Naive thymus-derived CD8-positive, alpha-beta T cell (primary cell): Measurements from ENCODE around the gene REV3L. TPM values are rescaled to one million over a fixed set of nuclear protein-coding genes. Genes with fewer than 3 reads are reported as not detected.
"Not testable (repeated sequence)": the region's sequence is repeated elsewhere in the genome, so short reads cannot be mapped to it uniquely, and the experiment has no call there.

Experiments
- ATAC-seq, 2 donors: fragments of 150-1000 bp; cut with Tn5 transposase in 1 of 2; sonication (Bioruptor Pico), chemical (Tn5 transposase) in 1 of 2; 1 replicate in 1 of 2; 2 replicates in 1 of 2; pipeline ENCODE4 v1.10.0; 2021; ENCODE audit warnings: mild to moderate bottlenecking in 2 of 2, moderate library complexity in 2 of 2
- POLR2A ChIA-PET: fragments of 350-600 bp; sonication (Branson Sonifier 250); formaldehyde crosslinking; loops from one replicate; lab custom pipeline; 2021; ENCODE audit warnings: antibody characterized with exemption; lab: Charles Lee
- DNase-seq, 10 donors: peaks; one replicate each; pipeline versions ENCODE4 v3.0.0 to v3.0.0-alpha.2; 2020 to 2022
- H3K27ac Mint-ChIP-seq, 10 donors: one replicate each; pipeline ENCODE4 v1.8.0; 2020 to 2022; ENCODE audit warnings: mild to moderate bottlenecking in 10 of 10, mixed read lengths in 10 of 10, moderate library complexity in 4 of 10, inconsistent platforms in 1 of 10
- H3K27me3 Mint-ChIP-seq, 5 donors: one replicate each; pipeline ENCODE4 v1.8.0; 2021 to 2022; ENCODE audit warnings: mixed read lengths in 5 of 5
- H3K36me3 Mint-ChIP-seq, 3 donors: one replicate each; pipeline ENCODE4 v1.8.0; 2020 to 2022; ENCODE audit warnings: mixed read lengths in 3 of 3, mild to moderate bottlenecking in 2 of 3, inconsistent platforms in 1 of 3
- H3K4me1 Mint-ChIP-seq, 4 donors: one replicate each; pipeline ENCODE4 v1.8.0; 2021 to 2022; ENCODE audit warnings: mixed read lengths in 4 of 4
- H3K4me3 Mint-ChIP-seq, 10 donors: one replicate each; pipeline ENCODE4 v1.8.0; 2020 to 2022; ENCODE audit warnings: mild to moderate bottlenecking in 10 of 10, mixed read lengths in 10 of 10, moderate library complexity in 6 of 10, inconsistent platforms in 1 of 10
- H3K9me3 Mint-ChIP-seq, 9 donors: one replicate each; pipeline ENCODE4 v1.8.0; 2020 to 2022; ENCODE audit warnings: mixed read lengths in 9 of 9, mild to moderate bottlenecking in 3 of 9, inconsistent platforms in 1 of 9, moderate library complexity in 1 of 9
- polyA plus RNA-seq, 3 donors: library from polyadenylated mRNA; unstranded; fragments of 300-500 nt; fragmentation: Illumina TruSeq; gene quantifications; one replicate each; pipeline ENCODE4 v1.2.3, GENCODE V29; 2021
- total RNA-seq, 8 experiments: library from RNA in 2 of 8; stranded (reverse) in 2 of 8; gene quantifications; one replicate each; pipeline ENCODE4 v1.2.3 and lab custom pipeline; 2021 to 2026

Gene REV3L
- total and polyA plus RNA-seq, 5 experiments from 2014 or later: 3.2 to 36.5 (median 12.1) TPM

GRCh38 chr6:111294374-111294967 lies 188.5 kb downstream of the REV3L start:
- Mint-ChIP-seq H3K27ac (peak overlapping the region in 7 of 10 donors; percentile 16 to 82 (median 57)), H3K27me3 (no peaks in the 10 kb centered on the region)

GRCh38 chr6:111291336-111292259 lies 191.4 kb downstream of the REV3L start:
- peak overlapping the region in 1 of 10 donors; percentile 74 for H3K27ac Mint-ChIP-seq
- no peak overlapping the region for H3K4me3 Mint-ChIP-seq
- no peaks in the 10 kb centered on the region for H3K27me3 Mint-ChIP-seq
- H3K9me3 Mint-ChIP-seq: no peaks in the 10 kb centered on the region
- H3K4me1 Mint-ChIP-seq: peaks cover 10 to 21% (median 14%) of the 10 kb centered on the region in 4 donors
- POLR2A ChIA-PET: no interaction called here
- DNase-seq: no peak
- peaks cover 0 to 24% (median 10%) of the 10 kb centered on the region in 3 donors for H3K36me3 Mint-ChIP-seq
- no peak for ATAC-seq

More at GRCh38 chr6:111294374-111294967, 188.5 kb downstream of the REV3L start:
- ATAC-seq: peak; percentile 33 to 35
- DNase-seq: peak in 1 of 10 donors; percentile 19
- H3K36me3 Mint-ChIP-seq: peaks cover 0 to 25% (median 14%) of the 10 kb centered on the region in 3 donors
- peaks cover 10 to 24% (median 13%) of the 10 kb centered on the region in 4 donors for H3K4me1 Mint-ChIP-seq
- POLR2A ChIA-PET: no interaction called here
- no peak overlapping the region for H3K4me3 Mint-ChIP-seq
- no peaks in the 10 kb centered on the region for H3K9me3 Mint-ChIP-seq

- ATAC-seq (peak; percentile 47 to 59), DNase-seq (peak in 1 of 10 donors; percentile 4)
- Mint-ChIP-seq H3K36me3 (peaks cover 0 to 22% (median 9%) of the 10 kb centered on the region in 3 donors), H3K4me1 (peaks cover 10 to 21% (median 14%) of the 10 kb centered on the region in 4 donors), H3K27ac (peak overlapping the region in 2 of 10 donors; percentile 22 to 45)
- H3K27me3 Mint-ChIP-seq, H3K4me3 Mint-ChIP-seq, H3K9me3 Mint-ChIP-seq, POLR2A ChIA-PET: not testable (repeated sequence)
These were observed 192.2 kb downstream of the REV3L start for GRCh38 chr6:111290689-111291335.

- H3K4me3 Mint-ChIP-seq: not testable (repeated sequence)
These were observed 198.7 kb downstream of the REV3L start for GRCh38 chr6:111284356-111284755.

DNA sequence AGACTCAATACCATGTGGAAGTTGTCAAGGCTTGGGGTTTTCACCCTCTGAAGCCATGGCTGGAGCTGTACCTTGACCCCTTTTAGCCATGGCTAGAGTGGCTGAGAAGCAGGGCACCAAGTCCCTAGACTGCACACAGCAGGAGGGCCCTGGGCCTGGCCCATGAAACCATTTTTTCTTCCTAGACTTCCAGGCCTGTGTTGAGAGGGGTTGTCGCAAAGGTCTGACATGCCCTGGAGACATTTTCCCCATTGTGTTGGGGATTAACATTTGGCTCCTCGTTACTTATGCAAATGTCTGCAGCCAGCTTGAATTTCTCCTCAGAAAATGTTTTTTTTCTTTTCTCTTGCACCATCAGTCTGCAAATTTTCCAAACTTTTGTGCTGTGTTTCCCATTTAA lies 199.3 kb downstream of the REV3L start:
- no peaks in the 10 kb centered on the region for H3K9me3 Mint-ChIP-seq
- POLR2A ChIA-PET: interaction anchor here (1.2 kb wide), 1 partner anchor 24 kb away, joined by 3 read pairs; a partner anchor contains a TSS
- H3K4me1 Mint-ChIP-seq: peaks cover 0 to 8% (median 4%) of the 10 kb centered on the region in 4 donors
- H3K27me3 Mint-ChIP-seq: no peaks in the 10 kb centered on the region
- ATAC-seq: no peak
- H3K27ac Mint-ChIP-seq: peak overlapping the region in 1 of 10 donors; percentile 8
- DNase-seq: no peak
- H3K4me3 Mint-ChIP-seq: no peak overlapping the region
- peaks cover 12 to 59% (median 36%) of the 10 kb centered on the region in 3 donors for H3K36me3 Mint-ChIP-seq

More at GRCh38 chr6:111284356-111284755, 198.7 kb downstream of the REV3L start:
- not testable (repeated sequence) for H3K9me3 Mint-ChIP-seq, H3K4me1 Mint-ChIP-seq, H3K27me3 Mint-ChIP-seq, DNase-seq, ATAC-seq
- Mint-ChIP-seq H3K27ac (peak overlapping the region in 3 of 10 donors; percentile 8 to 32 (median 24)), H3K36me3 (peaks cover 12 to 55% (median 30%) of the 10 kb centered on the region in 3 donors)
- POLR2A ChIA-PET: interaction anchor here (1.2 kb wide), 1 partner anchor 25 kb away, joined by 3 read pairs; a partner anchor contains a TSS

DNA sequence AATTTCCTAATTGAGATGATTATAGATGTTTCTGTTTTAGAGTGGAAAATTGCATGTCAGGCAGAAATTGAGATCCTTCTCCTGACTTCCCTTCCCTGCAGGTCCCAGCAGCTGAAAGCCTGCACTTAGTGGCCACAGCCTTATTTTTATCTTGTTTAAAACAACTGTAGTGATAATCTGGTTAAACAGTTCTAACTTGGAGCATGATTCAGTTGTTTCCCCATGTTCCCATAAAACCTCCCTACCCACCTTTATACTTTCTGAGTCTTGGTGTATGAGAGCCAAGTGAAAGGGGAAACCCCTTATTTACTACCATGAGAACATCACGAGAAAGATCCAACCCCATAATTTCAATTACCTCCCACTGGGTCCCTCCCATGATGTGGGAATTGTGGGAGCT lies 200.5 kb downstream of the REV3L start:
- POLR2A ChIA-PET: no interaction called here
- Mint-ChIP-seq H3K9me3 (peaks cover 0 to 4% (median 0%) of the 10 kb centered on the region in 9 donors), H3K27me3 (no peaks in the 10 kb centered on the region), H3K27ac (no peak overlapping the region), H3K4me3 (no peak overlapping the region), H3K36me3 (peaks cover 24 to 71% (median 48%) of the 10 kb centered on the region in 3 donors), H3K4me1 (peaks cover 0 to 8% (median 4%) of the 10 kb centered on the region in 4 donors)
- ATAC-seq (no peak), DNase-seq (no peak)

GRCh38 chr6:111280445-111280955 lies 202.5 kb downstream of the REV3L start:
- no peaks in the 10 kb centered on the region for H3K27me3 Mint-ChIP-seq
- no peak overlapping the region for H3K27ac Mint-ChIP-seq
- ATAC-seq (no peak), DNase-seq (no peak)
- peaks cover 43 to 85% (median 63%) of the 10 kb centered on the region in 3 donors for H3K36me3 Mint-ChIP-seq
- H3K9me3 Mint-ChIP-seq: peaks cover 0 to 13% (median 8%) of the 10 kb centered on the region in 9 donors
- H3K4me3 Mint-ChIP-seq: no peak overlapping the region
- peaks cover 2 to 9% (median 8%) of the 10 kb centered on the region in 4 donors for H3K4me1 Mint-ChIP-seq
- POLR2A ChIA-PET: interaction anchor here (1.1 to 1.4 kb wide), 2 partner anchors 14 to 21 kb away, joined by 3 to 4 read pairs; a partner anchor contains a TSS

DNA sequence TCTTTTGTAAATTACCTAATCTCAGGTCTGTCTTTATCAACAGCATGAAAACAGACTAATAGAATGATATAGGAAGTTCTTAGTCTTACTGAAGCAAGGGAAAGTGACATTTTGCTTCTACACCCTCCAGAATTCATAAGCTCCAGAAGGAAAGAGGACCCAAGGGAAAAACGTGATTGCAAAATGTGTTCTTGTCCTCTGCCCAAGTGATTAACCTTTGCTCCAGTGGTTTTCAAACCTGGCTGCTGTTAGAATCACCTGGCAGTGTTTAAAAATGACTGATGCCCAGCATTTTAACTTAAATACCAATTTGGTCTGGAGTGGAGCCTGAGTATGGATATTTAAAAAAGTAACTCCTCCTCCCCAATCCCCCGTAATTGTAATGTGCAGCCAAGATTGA lies 204.3 kb downstream of the REV3L start:
- ATAC-seq (no peak), DNase-seq (no peak)
- peaks cover 0 to 9% (median 4%) of the 10 kb centered on the region in 4 donors for H3K4me1 Mint-ChIP-seq
- H3K27ac Mint-ChIP-seq: no peak overlapping the region
- H3K9me3 Mint-ChIP-seq: peaks cover 9 to 28% (median 17%) of the 10 kb centered on the region in 9 donors
- H3K4me3 Mint-ChIP-seq: no peak overlapping the region
- POLR2A ChIA-PET: no interaction called here
- peaks cover 57 to 93% (median 71%) of the 10 kb centered on the region in 3 donors for H3K36me3 Mint-ChIP-seq
- no peaks in the 10 kb centered on the region for H3K27me3 Mint-ChIP-seq

GRCh38 chr6:111277819-111278218 lies 205.2 kb downstream of the REV3L start:
- Mint-ChIP-seq H3K27ac (no peak overlapping the region), H3K9me3 (peaks cover 9 to 38% (median 20%) of the 10 kb centered on the region in 9 donors), H3K27me3 (no peaks in the 10 kb centered on the region), H3K36me3 (peaks cover 63 to 93% (median 76%) of the 10 kb centered on the region in 3 donors), H3K4me1 (peaks cover 0 to 9% (median 4%) of the 10 kb centered on the region in 4 donors), H3K4me3 (no peak overlapping the region)
- no peak for DNase-seq
- POLR2A ChIA-PET: no interaction called here
- ATAC-seq: no peak

DNA sequence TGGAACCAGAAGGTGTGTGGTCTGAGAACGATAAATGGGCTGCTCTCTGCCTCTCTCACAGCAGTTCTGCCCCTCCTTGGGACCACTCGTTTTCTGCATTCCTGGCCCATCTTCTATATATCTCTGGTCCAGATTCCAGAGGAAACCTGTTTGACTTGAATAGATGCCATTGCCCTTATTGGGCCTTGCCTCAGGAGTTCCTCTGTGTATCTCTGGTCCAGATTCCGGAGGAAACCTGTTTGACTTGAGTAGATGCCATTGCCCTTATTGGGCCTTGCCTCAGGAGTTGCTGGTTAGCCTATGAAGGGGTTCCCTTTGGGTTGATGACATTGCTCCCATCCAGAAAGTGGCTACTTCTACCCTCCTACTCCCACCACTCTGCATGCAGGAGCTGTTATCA lies 206.3 kb downstream of the REV3L start:
- H3K27me3 Mint-ChIP-seq: no peaks in the 10 kb centered on the region
- peaks cover 0 to 9% (median 4%) of the 10 kb centered on the region in 4 donors for H3K4me1 Mint-ChIP-seq
- POLR2A ChIA-PET: no interaction called here
- no peak overlapping the region for H3K4me3 Mint-ChIP-seq
- DNase-seq (no peak), ATAC-seq (no peak)
- H3K36me3 Mint-ChIP-seq: peaks cover 63 to 89% (median 80%) of the 10 kb centered on the region in 3 donors
- peaks cover 9 to 39% (median 20%) of the 10 kb centered on the region in 9 donors for H3K9me3 Mint-ChIP-seq
- H3K27ac Mint-ChIP-seq: no peak overlapping the region

- H3K27me3 Mint-ChIP-seq: no peaks in the 10 kb centered on the region
- peaks cover 63 to 85% (median 80%) of the 10 kb centered on the region in 3 donors for H3K36me3 Mint-ChIP-seq
- peaks cover 9 to 39% (median 20%) of the 10 kb centered on the region in 9 donors for H3K9me3 Mint-ChIP-seq
- peaks cover 0 to 9% (median 4%) of the 10 kb centered on the region in 4 donors for H3K4me1 Mint-ChIP-seq
- H3K4me3 Mint-ChIP-seq: no peak overlapping the region
- POLR2A ChIA-PET: no interaction called here
- no peak overlapping the region for H3K27ac Mint-ChIP-seq
- DNase-seq: no peak
- ATAC-seq: no peak
These were observed 206.7 kb downstream of the REV3L start for GRCh38 chr6:111276335-111276734.
